ENCODE measurements around the gene TANK.
"Not testable (repeated sequence)": the region's sequence is repeated elsewhere in the genome, so short reads cannot be mapped to it uniquely, and the experiment has no call there.

The TANK gene

GRCh38 chr2:161232571-161232970 is 72.3 kb downstream of the TANK start:
- no peak for DNase-seq (ENCODE audit: low spot score)

GRCh38 chr2:161233858-161234431 is 73.7 kb downstream of the TANK start:
- no peak for DNase-seq (ENCODE audit: low spot score)

- DNase-seq (ENCODE audit: low spot score) = no peak
Observed at GRCh38 chr2:161234627-161235026, 74.4 kb downstream of the TANK start.

GRCh38 chr2:161237392-161238264 is 77.4 kb downstream of the TANK start:
- DNase-seq (ENCODE audit: low spot score) = peak; percentile 50

- no peak for DNase-seq (ENCODE audit: low spot score)
Observed at GRCh38 chr2:161238265-161238559, 78.0 kb downstream of the TANK start.

- DNase-seq (ENCODE audit: low spot score) = peak; percentile 80
Observed at GRCh38 chr2:161238560-161239325, 78.5 kb downstream of the TANK start.

- no peak for DNase-seq (ENCODE audit: low spot score)
Observed at GRCh38 chr2:161239326-161240109, 79.3 kb downstream of the TANK start.

GRCh38 chr2:161241894-161242293 is 81.7 kb downstream of the TANK start:
- DNase-seq (ENCODE audit: low spot score) = no peak

GRCh38 chr2:161243312-161243711 is 83.1 kb downstream of the TANK start:
- no peak for DNase-seq (ENCODE audit: low spot score)

GRCh38 chr2:161243905-161244304 is 83.7 kb downstream of the TANK start:
- DNase-seq (ENCODE audit: low spot score) = no peak

- DNase-seq (ENCODE audit: low spot score) = not testable (repeated sequence)
Observed at GRCh38 chr2:161244387-161245260, 84.4 kb downstream of the TANK start.

GRCh38 chr2:161245261-161245553 is 85.0 kb downstream of the TANK start:
- DNase-seq (ENCODE audit: low spot score) = no peak

GRCh38 chr2:161245671-161246070 is 85.4 kb downstream of the TANK start:
- DNase-seq (ENCODE audit: low spot score) = no peak

GRCh38 chr2:161246281-161246680 is 86.1 kb downstream of the TANK start:
- no peak for DNase-seq (ENCODE audit: low spot score)

GRCh38 chr2:161250864-161251436 is 90.7 kb downstream of the TANK start:
- peak; percentile 70 for DNase-seq (ENCODE audit: low spot score)

GRCh38 chr2:161257123-161257952 is 97.1 kb downstream of the TANK start:
- DNase-seq (ENCODE audit: low spot score) = no peak

GRCh38 chr2:161265874-161266273 is 105.6 kb downstream of the TANK start:
- DNase-seq (ENCODE audit: low spot score) = no peak

GRCh38 chr2:161269111-161269510 is 108.9 kb downstream of the TANK start:
- no peak for DNase-seq (ENCODE audit: low spot score)

GRCh38 chr2:161273038-161273760 is 113.0 kb downstream of the TANK start:
- peak; percentile 73 for DNase-seq (ENCODE audit: low spot score)
